ENCODE data around the gene C22orf23.

DNA sequence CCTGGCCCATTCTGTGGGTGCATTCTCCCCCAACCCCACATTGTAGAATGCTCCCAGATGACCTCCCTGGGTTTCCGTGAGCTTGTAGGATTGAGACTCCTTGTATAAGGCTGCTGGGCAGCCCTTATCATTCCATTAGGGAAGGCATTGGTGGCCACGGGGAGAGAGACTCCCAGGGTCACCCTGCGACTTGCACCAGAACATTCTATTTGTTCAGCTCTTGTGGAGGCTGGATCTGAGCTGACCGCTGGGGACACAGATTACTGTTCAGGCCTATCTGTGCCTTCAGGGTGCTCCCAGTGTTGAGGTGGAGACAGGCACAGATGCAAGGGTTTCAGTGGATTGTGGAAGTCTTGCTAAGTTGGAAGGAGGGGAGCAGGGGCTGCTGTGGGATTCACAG lies 29.5 kb downstream of the C22orf23 start:
- TF ChIP-seq CTCF (IDR thresholded peaks at IDR 0.05), result no peak
- no peak for TF ChIP-seq EP300 (IDR thresholded peaks at IDR 0.05)

All from ovary (tissue), 3 donors.